HEK293 (cell line): ENCODE results near the gene SPTBN1.

Source experiments
- CTCF ChIP-seq: fragments of 450-650 bp; formaldehyde crosslinking; IDR thresholded peaks from 2 replicates; pipeline ENCODE4 v1.5.1; 2016; ENCODE audit warnings: missing biosample characterization, missing genetic modification characterization
- ZNF138 ChIP-seq: fragments of 450-650 bp; formaldehyde crosslinking; IDR thresholded peaks from 2 replicates; pipeline ENCODE4 v1.5.1; 2016; ENCODE audit warnings: missing biosample characterization, missing genetic modification characterization, borderline replicate concordance
- ZNF274 ChIP-seq, 2 experiments: fragments of 200-500 bp in 1 of 2; fragments of 450-650 bp in 1 of 2; sonication (Bioruptor generic) in 1 of 2; formaldehyde crosslinking in 1 of 2; IDR thresholded peaks; 2 replicates each; pipeline versions ENCODE4 v1.5.1 to v1.6.1; 2014 to 2016; ENCODE audit warnings: borderline replicate concordance in 1 of 2, inconsistent platforms in 1 of 2, low read length in 1 of 2, missing biosample characterization in 1 of 2, missing genetic modification characterization in 1 of 2
- ZNF426 ChIP-seq: fragments of 450-650 bp; formaldehyde crosslinking; IDR thresholded peaks from 2 replicates; pipeline ENCODE4 v1.5.1; 2017; ENCODE audit warnings: missing biosample characterization, missing genetic modification characterization, mild to moderate bottlenecking, inconsistent platforms, moderate library complexity
- ZNF830 ChIP-seq: fragments of 450-650 bp; IDR thresholded peaks from 2 replicates; pipeline ENCODE4 v1.5.0; 2018; ENCODE audit warnings: missing biosample characterization, missing genetic modification characterization, low read depth, mild to moderate bottlenecking, moderate library complexity
- ZSCAN18 ChIP-seq: fragments of 450-650 bp; formaldehyde crosslinking; IDR thresholded peaks from 2 replicates; pipeline ENCODE4 v1.5.1; 2016; ENCODE audit warnings: missing biosample characterization, missing genetic modification characterization

- TF ChIP-seq CTCF = no peak
- TF ChIP-seq ZNF426 (tag by site-specific recombination) = no peak
- TF ChIP-seq ZSCAN18 = no peak
- no peak for TF ChIP-seq ZNF830 (tag by site-specific recombination)
- no peak for TF ChIP-seq ZNF274 (IDR thresholded peaks at IDR 0.05; ENCODE audit: low read length)
- TF ChIP-seq ZNF274 (tag by site-specific recombination; IDR thresholded peaks at IDR 0.05; ENCODE audit: borderline replicate concordance) = no peak
- TF ChIP-seq ZNF138 (tag by site-specific recombination) = no peak
Observed at GRCh38 chr2:54656863-54657262, 200.7 kb downstream of the SPTBN1 start.
